Stimulated activated CD4-positive, alpha-beta T cell treated with anti-CD3 and anti-CD28 coated beads, Interleukin-1b, Interleukin-23, amount 100 ng/mL, for 4 hours (primary cell): ENCODE results near the gene SEMA6A.

ENCODE experiments used
- DNase-seq, 2 donors: peaks; one replicate each; pipeline ENCODE4 v3.0.0-alpha.2; 2020; ENCODE audit warnings: low read depth in 2 of 2

The SEMA6A gene

DNA sequence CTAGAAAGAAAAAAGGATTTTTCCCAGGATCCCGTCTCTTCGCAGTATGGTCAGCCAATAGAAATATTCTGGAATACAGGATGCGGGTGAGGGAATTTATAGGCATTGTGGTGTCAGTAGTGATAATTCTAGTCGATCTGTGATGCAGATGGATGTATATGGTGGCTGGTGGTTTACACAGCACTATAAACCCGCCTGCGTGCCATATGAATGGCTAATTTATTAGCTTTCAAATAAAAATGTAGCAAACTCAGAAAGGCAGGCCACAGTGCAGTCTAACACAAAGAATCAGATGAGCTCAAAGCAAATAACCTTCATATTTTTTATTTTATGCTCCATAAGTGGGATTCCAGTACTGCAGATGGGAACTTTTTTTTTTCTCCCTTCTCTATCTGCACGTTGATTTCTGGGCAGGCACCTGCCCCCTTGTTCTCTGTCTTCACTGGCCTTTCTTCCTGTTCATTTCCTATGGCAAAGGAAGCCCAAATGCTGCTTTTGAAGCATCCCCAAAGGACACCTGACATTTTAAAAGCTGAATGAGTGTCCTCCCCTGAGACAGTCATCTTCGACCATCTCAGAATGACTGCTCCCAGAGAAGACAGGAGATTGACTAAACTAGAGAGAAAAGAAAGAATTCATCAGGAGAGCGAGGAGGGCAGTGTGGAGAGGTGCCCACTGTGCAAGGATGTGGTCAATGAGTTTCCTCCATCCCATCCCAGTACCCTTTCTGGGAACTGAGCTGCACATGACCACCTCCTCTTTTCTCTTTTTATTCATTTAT is 52.1 kb downstream of the SEMA6A start:
- no peak for DNase-seq

DNA sequence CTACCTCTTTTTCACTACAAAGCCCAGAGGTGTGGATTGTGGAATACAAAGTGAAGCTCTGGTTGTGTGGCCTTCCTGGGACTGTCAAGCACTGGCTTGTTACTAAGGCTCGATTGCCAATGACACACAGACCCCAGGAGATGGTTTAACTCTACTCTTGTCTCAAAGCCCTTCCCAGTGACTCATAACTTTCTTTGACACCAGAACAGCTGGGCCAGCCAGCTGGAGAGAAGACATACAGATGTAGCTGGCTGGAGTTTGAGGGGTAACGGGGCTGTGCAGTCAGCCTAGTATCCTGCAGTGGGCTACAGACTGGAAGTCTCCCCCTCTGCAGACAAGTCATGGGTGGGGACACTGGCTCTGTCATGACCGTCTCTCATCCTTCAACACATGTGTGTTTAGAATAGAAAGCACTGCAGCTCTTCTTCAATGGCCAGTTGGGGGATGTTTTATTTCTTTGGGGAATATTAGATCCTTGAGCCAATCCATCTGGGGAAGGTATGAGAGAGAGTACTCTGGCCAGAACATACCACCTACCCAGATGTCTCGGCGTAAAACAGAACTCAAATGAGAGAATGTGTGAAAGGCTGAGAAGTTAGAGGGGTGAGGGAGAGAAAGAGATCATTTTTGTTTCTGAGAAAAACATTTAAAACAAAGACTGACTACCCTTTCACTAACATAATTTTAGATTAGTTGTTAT is 53.3 kb downstream of the SEMA6A start:
- no peak for DNase-seq

DNA sequence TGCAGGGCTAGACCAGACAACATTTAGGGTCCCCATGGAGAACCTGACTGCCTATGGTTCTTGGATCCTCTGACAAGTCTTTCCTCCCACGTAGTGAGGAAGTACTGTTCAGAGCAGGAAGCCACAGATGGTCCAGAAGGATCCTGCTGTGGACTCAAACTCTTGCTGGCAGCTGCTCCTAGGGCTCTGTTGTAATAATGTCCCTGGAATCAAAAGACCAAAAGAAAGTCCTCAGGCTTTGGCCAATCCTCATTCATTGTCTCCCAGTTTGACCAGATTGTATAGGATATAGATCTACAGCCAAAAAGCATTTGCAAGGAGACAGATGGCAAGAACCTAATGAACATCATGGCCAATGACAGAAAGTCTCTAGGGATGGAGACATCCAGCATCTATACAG is 53.9 kb downstream of the SEMA6A start:
- DNase-seq = no peak

DNA sequence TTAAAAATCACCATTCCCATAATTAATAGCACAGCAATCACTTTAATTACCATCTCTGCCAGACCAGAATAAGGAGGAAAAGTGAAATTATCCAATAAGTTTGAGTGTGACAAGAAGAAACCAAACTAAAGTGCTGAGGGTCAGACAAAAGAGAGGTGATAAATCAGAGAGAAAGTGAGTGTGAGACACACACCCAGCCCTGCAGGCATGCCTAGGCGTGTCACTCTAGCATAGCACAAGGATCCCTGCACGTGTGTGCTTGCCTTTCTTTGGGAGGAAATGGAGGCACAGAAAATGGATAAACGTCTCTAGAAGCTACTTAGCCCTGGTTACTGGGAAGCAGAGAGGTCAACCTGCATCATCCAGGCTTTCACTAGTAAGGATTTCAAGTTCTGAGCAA is 56.2 kb downstream of the SEMA6A start:
- no peak for DNase-seq

DNA sequence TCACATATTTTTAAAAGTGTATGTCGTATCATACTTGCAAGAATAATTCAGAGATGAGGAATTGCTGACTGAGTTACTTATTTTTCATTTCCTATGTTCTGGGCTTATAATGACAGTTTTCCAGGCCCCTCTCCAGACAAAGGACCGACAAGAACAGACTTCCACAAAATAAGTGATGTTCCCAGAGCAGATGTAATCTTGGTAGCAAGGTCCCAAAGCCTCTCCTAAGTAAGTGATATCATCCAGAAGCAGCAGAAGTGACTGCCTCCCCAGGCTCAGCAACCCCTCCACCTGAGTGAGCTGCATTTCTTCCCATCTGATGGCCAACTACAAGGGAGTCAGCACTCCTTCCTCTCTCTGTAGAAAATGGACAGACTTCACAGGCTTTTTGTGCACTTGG is 57.1 kb downstream of the SEMA6A start:
- no peak for DNase-seq

DNA sequence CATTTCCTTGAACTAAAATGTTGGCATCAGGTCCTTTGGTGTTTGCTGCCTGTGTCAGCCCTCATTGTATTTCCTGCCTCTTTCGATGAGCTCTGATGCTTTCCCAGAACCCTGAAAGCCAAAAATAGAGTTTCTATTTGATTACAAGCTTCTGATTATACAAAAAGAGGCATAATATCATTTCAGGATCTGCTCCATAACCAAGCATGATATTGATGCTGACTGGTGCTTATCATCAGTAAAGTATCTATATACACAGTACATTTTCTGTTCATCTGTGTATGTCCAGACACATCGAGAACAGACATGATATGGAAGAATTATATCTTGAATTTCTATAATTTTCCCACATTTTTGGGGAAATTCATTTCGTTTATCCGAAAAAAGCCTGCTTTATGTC is 58.6 kb downstream of the SEMA6A start:
- DNase-seq = no peak

DNA sequence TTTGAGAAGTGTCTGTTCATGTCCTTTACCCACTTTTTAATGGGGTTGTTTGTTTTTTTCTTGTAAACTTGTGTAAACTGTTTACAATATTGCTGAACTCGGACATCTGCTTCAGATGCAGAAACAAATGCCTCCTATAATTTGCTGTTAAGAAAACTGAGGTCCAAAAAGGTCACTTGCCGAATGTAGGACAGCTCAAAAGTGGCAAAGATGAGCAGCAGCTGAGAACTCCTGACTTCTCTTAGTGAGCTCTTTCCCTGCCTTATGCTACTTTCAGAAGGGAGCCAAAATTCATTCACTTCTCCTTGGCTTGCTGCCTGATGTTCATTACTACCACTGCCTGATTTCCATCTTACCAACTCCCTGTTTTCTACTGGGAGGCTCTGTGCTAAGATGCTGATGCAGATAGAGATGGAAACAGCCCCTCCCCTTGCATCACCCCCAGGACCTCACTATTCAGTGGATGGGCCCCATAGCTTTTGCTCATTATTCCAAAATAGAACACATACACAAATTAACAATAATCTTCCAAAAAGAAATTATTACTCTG is 60.1 kb downstream of the SEMA6A start:
- no peak for DNase-seq

DNA sequence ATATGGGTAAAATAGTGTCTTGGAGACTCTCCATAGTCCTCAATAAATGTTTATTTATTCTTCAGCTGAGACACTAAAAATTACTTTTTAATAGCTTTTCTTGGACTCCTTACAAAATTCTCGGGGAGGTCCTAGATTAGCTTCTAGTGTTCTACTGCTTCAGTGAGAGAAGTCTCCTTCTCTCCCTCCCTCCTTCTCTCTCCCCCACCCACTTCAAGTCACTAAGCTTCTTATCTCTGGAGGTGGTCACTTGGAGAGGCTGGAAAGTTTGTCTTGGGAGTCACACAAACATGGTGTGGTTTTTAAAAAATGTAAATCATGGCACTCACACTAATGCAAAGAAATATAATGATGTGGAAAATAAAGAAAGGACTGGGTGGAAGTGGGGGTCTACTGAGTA is 64.1 kb downstream of the SEMA6A start:
- no peak for DNase-seq

DNA sequence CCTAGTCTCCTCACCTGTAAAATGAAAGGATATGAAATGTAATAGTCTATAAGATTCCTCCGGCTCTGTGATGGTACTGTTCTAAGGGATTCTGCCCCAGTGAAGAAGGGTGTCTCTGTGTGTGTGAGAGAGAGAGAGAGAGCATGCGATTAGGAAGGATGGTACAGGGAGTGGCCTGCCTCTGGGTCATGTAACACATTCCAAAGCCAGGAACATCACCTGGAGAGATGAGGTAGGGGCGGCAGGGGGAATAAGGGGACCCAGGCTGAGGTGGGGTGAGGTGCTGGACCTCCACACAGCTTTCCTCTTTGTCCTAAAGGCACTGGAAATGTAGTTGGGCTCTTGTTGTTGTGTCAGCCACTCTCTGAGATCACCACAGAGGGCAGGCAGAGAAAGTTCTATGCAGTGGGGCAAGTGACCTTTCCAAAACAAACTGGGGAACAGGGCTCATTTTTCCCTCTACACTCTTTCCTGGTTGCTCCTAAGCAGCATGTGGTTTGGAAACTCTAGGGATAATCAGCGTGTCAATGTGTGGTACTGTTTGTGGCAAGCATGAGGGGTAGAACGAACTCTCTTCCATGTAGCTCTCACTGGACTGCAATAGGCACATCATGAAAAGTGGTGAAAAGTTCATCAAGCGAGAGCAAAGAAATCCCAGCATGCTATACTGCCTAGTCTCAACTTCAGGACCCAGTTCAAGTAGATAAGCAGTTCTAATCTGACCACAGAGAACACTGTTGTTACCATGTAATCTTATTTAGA is 65.0 kb downstream of the SEMA6A start:
- no peak for DNase-seq

DNA sequence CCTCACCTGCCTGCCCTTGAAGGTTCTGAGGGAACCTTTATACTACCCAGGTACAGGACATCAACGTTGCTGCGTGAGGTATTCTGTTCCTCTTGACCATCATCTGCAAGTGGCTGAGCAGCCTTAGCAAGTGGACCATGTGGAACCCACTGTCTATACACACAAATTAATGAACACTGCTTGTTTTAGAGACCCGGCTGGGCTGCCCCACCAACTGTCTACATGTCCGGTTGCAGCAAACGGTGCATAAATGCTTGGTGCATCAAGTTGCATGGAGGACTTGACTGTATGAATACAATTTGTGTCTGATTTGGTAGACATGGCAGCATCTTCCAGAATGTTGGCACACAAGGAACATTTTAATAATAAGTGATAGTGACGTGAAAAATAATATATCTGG is 65.8 kb downstream of the SEMA6A start:
- no peak for DNase-seq

DNA sequence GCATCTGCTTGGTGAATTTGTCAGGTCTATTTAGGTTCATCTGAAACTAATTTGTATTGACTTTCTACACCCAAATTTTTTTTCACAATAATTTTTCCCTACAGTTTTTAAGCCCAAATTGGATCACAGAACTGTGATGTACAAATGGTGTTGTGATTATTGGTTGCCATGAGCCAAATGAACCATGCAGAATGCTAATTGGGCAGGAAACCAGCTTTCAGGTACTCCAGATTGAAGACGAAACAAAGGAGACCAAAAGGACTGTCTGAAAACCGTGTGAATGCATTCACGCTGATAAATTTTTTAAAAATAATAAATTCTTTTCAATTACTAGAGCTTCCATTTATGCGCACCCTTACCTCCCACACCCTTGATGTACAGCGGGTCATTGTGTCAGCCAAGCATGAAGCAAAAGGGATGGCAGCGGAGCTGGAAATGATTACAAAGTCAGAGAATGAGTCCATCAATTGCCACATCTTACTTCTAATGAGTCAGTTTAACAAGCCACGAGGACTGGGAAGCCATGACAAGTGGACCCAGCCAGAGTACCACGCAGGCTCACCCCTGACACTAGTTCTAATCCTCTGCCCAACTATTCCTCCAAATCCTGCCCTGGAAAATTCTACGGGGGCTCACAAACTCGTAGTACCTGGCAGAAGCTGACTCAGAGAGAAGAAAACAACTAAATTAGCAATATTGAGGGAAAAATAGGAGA is 66.5 kb downstream of the SEMA6A start:
- no peak for DNase-seq

DNA sequence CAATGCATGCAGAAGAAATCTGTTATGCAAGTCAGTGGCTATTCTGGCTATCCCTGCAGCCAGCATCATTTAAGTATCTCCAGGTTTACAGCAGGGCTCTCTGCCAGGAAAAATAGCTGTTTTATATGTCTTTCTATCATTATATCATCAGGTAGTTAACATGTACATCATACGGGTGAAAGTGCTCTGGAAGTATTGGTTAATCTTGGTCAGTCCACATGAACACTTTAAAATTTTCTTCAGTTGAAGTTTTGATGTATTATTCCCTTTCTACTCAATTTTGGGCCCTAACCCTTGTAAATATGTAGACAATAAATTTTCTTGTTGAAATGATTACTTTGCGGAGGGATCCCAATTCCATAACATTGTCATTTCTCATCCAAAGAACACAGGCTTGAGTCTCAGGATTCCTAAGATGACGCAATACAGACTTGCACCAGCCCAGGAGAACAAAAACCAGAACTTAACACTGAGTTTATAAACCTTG is 67.5 kb downstream of the SEMA6A start:
- DNase-seq = no peak

DNA sequence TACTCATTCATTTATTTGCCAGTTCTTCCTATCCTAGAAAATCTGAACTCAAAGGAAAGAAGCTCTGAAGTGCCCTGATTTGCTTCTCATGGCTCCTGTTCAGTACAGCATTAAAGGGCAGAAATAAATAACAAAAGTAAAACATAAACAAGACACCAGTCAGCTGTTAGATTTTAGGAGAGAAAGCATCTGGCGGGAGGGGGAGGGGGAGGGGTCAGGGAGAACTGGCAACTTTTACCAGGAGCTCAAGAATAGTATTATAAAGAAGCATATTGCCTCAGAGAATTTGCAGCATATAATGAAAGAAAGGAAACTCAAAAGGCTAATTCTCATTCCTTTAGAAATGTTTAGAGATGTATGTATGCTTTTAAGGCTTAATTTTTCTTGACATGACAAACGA is 68.1 kb downstream of the SEMA6A start:
- DNase-seq = no peak

DNA sequence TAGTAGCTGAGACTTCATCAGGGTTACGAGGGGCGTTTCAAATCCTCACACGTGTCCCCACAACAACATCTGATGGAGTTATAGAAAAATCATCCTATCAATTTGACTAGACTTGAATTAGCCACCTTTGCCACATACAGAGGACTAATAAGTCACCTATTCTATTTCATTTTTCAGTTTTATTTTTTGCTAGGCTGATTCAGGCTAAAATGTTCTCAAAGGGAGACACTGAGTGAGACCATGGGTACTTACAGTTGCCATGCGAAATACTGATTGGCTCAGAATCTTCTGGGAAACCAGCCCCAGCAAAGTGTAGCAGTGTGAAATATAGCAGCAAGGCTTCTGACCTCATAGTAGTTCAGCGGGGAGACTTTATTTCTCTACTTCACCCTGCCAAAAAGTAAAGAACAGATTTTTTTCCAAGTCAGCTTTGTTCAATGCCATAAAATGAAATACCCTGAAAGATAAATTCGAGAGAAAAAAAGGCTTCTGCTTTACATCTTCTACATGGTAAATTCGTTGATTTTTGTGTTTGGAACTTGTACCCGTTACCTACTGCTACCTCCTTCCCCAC is 69.9 kb downstream of the SEMA6A start:
- DNase-seq = no peak

DNA sequence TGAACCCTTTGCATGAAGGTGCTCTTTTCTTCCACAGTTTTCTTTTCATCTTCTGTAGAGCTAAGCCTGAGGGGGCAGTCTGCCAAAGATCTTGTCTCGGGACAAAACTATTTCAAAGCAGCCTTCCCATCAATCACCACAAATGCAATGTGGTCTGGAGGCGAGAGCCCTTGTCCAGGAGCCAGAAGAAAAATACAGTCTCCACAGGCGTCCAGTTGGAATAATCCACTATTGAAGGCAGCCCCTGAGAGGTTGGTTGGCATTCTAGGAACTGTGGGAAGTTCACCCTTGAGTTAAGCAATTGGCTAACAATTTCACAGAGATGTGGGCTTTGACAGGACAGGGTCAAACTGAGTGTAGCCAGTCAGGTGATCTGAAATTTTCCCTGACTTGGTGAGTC is 72.0 kb downstream of the SEMA6A start:
- DNase-seq = no peak

DNA sequence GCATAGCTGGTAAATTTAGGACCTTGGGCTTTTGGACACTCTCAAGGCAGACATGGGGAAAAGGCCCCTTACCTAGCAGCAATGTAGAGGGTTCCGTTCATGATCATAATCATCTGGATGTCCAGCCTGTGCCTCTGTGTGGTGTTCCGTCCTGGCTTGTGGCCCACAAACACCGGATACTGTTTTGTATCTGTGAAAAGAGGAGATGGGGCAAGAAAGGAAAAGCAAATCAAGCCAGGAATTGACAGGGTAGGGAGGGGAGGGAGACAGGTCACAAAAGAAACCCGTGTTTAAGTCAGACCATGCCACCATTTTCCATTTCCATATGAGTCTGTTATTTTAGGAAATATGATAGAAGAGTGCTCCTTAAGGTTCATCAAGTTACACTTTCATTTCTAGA is 72.5 kb downstream of the SEMA6A start:
- DNase-seq = no peak

DNA sequence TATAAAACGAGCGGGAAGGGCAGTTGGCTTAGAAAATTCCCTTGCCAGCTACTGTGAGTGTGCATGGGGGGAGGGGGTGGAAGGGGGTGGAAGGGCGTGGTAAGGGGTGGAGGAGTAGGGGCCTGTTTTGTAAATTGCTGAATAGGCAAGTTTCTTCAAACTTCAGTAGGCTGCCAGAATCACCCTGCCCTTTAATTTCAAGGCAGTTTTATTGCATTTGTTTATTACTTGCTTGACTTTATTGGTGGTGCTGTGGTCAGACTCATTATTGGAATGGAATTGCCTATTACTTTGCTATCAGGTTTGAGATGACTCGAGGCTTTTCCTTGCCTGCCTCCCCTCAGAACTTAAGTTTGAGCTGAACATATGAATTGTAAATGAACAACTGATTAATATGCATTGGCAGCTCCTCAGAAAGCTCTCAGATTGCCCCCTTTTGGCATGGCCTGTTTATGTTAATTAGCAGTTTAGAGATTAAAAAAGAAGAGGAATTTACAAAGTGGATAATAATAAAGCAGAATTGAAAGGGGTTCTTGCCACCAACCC is 76.0 kb downstream of the SEMA6A start:
- no peak for DNase-seq

DNA sequence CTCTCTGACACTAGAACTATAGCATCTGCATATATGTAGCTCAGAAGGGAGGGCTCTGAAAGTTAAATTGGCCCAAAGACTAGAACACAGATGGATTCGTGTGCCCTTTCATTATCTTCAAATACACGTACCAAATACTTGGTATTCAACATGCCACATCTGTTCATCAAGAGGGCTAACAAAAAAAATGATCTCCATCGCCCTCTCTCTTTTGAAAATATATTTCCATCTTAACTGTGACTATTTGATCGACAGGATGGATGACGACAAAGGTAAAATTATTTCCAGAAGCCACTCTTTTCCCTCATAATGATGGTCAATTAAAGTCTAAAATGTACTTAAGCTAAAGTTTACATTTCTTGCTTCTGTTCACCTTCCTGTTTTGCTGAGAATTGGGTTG is 77.0 kb downstream of the SEMA6A start:
- DNase-seq = no peak

DNA sequence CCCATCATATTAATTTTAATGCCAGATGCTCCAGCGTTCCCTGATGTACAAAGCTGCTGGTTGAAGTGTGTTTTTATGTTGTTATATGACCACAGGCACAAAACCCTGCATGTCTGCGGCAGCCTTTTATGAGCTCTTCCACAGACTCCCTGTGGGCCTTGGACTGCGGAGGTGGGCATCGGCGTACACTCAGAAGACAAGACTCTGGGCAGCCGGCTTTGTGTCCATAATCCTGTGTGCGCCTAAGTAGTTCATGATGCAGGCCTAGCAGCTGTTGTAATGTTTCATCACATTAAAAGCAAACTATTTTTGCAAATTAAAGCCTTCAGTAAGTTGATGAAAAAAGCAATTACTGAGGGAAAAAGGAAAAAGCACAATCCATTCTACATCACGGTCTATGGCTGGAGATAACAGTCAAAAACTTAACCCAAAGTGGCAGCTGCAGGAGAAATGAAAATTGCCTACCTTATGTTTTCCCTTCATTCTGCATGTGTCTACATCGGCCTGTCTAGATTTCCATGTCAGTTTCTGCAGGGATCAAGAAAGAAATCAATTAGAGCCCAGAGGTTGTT is 78.8 kb downstream of the SEMA6A start:
- DNase-seq = no peak

DNA sequence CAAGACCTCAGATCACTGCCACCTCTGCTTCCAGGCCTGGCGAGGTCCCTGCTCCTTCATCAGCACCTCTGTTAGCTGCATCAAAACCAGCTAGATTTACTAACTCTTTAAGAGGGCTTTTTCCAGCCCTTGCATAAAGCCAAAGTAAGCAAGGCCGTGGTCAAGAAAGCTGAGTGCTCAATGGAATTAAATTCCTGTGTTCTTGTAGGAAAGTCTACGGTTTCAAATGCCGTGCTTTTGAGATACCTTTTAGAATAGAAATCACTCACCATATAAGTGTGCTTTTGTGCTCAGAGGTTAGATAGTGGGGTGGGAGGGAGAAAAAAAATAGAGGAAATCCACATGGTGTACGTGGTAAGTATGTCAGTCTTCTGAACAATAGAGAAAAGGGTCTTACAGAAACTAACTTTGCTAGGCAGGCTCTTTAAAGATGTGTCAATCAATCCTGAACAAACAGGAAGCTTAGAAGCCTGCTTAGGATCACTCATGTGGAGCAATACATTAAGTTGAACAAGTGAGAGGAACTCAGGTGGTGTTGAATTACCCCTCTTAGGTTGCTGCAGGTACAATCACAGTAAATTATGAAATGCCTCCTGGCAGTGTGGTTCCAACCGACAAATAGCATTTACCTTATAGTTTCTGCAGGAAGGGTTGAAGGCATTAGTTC is 79.7 kb downstream of the SEMA6A start:
- DNase-seq = no peak
